Epithelial cell of proximal tubule (primary cell): Measurements from ENCODE around the gene POR. TPM values are rescaled to one million over a fixed set of nuclear protein-coding genes. Genes with fewer than 3 reads are reported as not detected.

Experiments used
- DNase-seq: peaks from one replicate; pipeline ENCODE4 v3.0.0-alpha.2; 2011; ENCODE audit warnings: low read depth
- H3K4me3 ChIP-seq: 2 replicates; pipeline ENCODE4 v1.5.1; 2011; ENCODE audit warnings: low read depth, mild to moderate bottlenecking, low read length
- CTCF ChIP-seq: conservative IDR thresholded peaks from 2 replicates; pipeline ENCODE4 v1.5.1; 2012; ENCODE audit warnings: low read depth, mild to moderate bottlenecking, low read length
- total RNA-seq: library from RNA; depleted of rRNA; stranded (reverse); fragments of >200 nt; gene quantifications from 2 replicates; pipeline ENCODE4 v1.2.3, GENCODE V29; 2015

POR gene
- total RNA-seq, 1 donor from 2014 or later, result 83.0 TPM

- no peak for DNase-seq
- no peak overlapping the region for H3K4me3 ChIP-seq
- no peak for TF ChIP-seq CTCF
Observed at GRCh38 chr7:75981203-75981452, 66.2 kb downstream of the POR start.

GRCh38 chr7:75981453-75982305 is 66.7 kb downstream of the POR start:
- no peak for TF ChIP-seq CTCF
- no peak for DNase-seq
- no peak overlapping the region for H3K4me3 ChIP-seq

DNA sequence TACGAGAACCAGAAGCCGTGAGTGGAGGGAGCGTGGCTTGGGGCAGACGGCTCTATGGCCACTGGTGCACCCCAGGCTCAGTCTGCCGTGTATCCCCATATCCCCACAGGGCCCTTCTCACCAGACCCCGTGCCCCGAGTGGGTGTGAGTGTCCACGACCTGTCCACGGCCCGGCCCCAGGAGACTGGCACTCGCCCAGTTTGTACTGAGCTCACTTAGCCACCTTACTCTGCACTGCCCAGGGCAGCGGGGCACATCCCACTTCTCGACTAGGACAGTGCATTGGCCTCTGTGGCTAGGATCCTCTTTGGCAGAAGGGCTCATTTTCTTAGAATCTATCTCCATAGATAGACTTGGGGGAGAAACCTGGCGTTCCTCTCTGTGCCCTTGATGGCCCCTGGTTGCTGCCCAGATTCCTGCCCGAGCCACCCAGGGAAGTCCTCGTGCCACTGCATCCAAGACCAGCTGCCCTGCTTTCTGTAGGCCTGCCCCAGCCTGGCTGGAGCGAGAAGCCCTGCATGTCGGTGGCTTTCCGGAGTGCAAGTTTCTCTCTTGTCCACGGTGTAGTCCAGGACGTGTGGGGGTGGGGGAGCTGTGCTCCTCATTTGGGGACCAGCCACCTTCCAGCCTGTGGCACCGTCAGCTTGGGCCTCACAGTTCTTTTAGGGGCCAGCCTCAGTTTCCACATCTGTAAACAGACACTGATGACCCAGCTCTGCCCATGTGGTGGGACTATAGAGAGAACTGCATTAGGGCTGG is 67.5 kb downstream of the POR start:
- TF ChIP-seq CTCF, result no peak
- no peak for DNase-seq
- H3K4me3 ChIP-seq, result no peak overlapping the region

DNA sequence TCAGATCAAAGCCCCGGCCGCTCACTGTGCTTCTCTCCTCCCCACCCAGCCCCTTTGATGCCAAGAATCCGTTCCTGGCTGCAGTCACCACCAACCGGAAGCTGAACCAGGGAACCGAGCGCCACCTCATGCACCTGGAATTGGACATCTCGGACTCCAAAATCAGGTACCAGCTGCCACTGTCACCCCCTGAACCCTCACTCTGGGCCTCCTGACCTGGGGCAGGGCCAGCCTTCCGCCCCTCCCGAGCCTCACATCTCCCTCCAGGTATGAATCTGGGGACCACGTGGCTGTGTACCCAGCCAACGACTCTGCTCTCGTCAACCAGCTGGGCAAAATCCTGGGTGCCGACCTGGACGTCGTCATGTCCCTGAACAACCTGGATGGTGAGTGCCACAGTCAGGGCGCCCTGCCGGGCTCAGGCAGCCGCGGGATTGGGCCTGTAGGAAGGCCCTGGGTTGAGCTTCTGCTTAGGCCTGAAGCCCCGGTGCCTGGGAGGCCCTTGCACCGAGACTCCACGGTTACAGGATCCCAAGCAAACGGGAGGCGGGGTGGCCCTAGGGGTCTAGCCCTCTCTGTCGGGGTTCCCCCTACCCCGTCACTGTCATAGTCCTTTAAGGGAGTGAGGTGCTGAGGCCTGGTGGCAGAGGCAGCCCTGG is 68.6 kb downstream of the POR start:
- H3K4me3 ChIP-seq, result no peak overlapping the region
- DNase-seq, result no peak
- no peak for TF ChIP-seq CTCF

DNA sequence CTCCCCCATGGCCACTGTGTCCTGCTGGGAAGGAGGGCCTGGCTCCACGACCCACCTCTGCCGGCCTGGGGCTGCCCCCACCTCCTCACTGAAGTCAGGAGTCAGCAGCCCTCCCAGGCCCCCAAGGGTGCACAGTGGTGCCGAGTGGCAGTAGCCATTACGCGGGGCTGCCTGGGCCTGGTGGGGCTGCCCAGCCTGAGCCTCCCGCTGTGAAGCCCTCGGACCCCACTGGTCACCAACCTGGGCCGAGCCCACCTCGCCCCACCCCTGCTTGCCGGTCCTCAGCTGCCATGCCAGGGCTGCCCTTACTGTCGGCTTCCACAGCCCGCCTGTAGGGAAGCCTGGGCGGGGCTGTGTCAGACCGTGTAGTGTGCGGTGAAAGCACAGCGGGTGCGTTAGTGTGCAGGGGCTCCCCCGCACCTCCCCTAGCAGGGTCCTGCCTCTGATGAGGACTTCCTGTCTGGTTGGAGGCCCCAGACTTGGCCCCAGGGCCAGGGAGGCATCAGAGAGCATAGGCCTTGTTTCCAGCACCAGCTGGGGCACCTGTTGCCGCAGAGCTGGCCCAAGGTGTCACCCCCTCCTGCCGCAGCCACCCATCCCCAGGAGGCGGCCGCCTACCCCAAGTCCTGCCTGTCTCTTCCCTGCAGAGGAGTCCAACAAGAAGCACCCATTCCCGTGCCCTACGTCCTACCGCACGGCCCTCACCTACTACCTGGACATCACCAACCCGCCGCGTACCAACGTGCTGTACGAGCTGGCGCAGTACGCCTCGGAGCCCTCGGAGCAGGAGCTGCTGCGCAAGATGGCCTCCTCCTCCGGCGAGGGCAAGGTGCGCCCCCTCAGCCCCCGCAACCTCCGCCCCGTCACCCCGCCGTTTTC is 69.4 kb downstream of the POR start:
- TF ChIP-seq CTCF, result no peak
- H3K4me3 ChIP-seq, result no peak overlapping the region
- DNase-seq, result no peak

DNA sequence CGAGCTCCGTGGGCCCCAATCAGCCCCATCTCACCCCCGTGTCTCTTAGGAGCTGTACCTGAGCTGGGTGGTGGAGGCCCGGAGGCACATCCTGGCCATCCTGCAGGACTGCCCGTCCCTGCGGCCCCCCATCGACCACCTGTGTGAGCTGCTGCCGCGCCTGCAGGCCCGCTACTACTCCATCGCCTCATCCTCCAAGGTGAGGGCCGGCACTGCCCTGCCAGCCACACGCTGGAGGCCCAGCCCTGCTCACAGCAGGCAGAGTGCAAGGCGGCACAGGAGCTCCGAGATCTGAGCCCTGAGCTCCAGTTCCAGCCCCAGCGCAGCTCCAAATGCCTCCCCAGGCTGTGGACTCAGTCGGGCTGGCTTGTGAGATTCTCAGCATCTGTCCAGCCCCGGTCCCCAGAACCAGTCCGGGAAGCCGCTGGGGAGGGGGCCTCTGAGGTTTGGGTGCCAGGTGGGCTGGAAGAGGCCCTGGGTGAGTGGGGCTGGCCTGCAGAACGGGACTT is 70.1 kb downstream of the POR start:
- TF ChIP-seq CTCF, result no peak
- no peak for DNase-seq

More for the DNA sequence above, 70.1 kb downstream of the POR start:
- no peak overlapping the region for H3K4me3 ChIP-seq
